Muscle of leg (tissue), 11 donors: ENCODE measurements around the gene DYRK1A. TPM values are rescaled to one million over a fixed set of nuclear protein-coding genes. Genes with fewer than 3 reads are reported as not detected.

Experiments used
- DNase-seq: peaks from one replicate; pipeline ENCODE4 v3.0.0; 2013
- H3K27ac ChIP-seq: one replicate; pipeline ENCODE4 v1.5.1; 2013; ENCODE audit warnings: mild to moderate bottlenecking, low read length, control low read depth
- H3K27me3 ChIP-seq: one replicate; pipeline ENCODE4 v1.6.1; 2013; ENCODE audit warnings: low read length; ENCODE audit not compliant: control insufficient read depth, insufficient read depth
- H3K36me3 ChIP-seq: one replicate; pipeline ENCODE4 v1.6.1; 2013; ENCODE audit warnings: low read length; ENCODE audit not compliant: control insufficient read depth, insufficient read depth
- H3K4me1 ChIP-seq: one replicate; pipeline ENCODE4 v1.6.1; 2013; ENCODE audit warnings: low read length; ENCODE audit not compliant: control insufficient read depth, insufficient read depth
- H3K4me3 ChIP-seq: one replicate; pipeline ENCODE4 v1.5.1; 2013; ENCODE audit warnings: low read length, control low read depth
- H3K9me3 ChIP-seq: replicated peaks from 2 replicates; pipeline ENCODE4 v1.6.1; 2013; ENCODE audit warnings: low read depth, low read length; ENCODE audit not compliant: control insufficient read depth
- WGBS: methylation state at CpG from one replicate; pipeline ENCODE4 v1.1.5; 2013; ENCODE audit warnings: missing lambda C conversion rate; ENCODE audit not compliant: insufficient coverage; 5-methylcytosine and 5-hydroxymethylcytosine counted together
- polyA plus RNA-seq, 8 donors: library from polyadenylated mRNA; unstranded; fragments of 120-200 nt; gene quantifications; one replicate each; pipeline versions ENCODE4 v1.2.1 to v1.2.3, GENCODE V29; 2013; ENCODE audit warnings: inconsistent platforms in 1 of 8, low replicate concordance in 1 of 8; ENCODE audit not compliant: insufficient read length in 8 of 8, insufficient read depth in 1 of 8
- total RNA-seq: library from RNA; stranded (reverse); fragments of 120-200 nt; gene quantifications from one replicate; pipeline ENCODE4 v1.2.4, GENCODE V29; 2013

Gene DYRK1A
- total and polyA plus RNA-seq, 9 donors, result 40.5 to 64.7 (median 51.2) TPM

DNA sequence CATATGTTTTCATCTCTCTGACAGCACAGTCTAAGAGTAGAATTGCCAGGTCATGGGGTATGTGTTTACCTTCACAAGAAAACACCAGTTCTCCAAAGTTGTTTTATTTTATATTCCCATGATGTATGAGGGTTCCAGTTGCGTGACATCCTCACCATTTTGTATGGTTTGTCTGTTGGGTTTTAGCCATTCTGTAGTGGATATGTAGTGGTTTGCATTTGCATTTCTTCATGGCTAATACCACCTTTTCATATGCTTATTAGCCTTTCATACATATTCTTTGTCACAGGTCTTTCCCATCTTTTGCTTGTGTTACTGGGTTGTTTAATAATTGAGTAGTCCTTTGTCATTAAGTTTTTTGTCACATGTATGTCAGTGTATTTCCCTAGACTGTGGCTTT is 132.1 kb downstream of the DYRK1A start:
- no CpG with 5 or more reads among the region's 1 CpG for WGBS
- H3K4me1 ChIP-seq, result no peaks in the 10 kb centered on the region
- H3K4me3 ChIP-seq, result no peak overlapping the region
- H3K9me3 ChIP-seq, result no peaks in the 10 kb centered on the region
- H3K36me3 ChIP-seq, result peaks cover 13% of the 10 kb centered on the region
- no peak for DNase-seq
- no peak overlapping the region for H3K27ac ChIP-seq
- no peaks in the 10 kb centered on the region for H3K27me3 ChIP-seq

DNA sequence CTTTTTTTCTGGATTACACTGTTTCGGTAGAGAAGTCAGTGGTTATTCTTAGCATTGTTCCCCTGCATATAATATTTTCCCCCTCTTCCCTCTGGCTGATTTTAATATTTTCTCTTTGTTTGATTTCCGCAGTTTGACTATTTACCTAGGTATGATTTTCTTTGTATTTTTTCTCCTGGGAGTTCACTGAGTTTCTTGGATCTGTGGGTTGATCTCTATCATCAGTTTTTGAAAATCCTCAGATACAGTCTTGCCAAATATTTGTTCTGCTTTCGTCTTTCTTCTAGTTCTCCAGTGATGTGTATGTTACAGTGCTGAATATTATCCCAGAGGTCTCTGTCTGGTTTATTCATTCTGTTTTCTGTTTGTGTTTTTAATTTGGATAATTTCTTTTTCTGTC is 136.4 kb downstream of the DYRK1A start:
- Histone ChIP-seq H3K9me3 (no peaks in the 10 kb centered on the region), H3K36me3 (peaks cover 36% of the 10 kb centered on the region), H3K4me1 (no peaks in the 10 kb centered on the region), H3K27ac (no peak overlapping the region), H3K27me3 (no peaks in the 10 kb centered on the region), H3K4me3 (no peak overlapping the region)
- no CpG with 5 or more reads among the region's 3 CpGs for WGBS
- DNase-seq, result no peak

DNA sequence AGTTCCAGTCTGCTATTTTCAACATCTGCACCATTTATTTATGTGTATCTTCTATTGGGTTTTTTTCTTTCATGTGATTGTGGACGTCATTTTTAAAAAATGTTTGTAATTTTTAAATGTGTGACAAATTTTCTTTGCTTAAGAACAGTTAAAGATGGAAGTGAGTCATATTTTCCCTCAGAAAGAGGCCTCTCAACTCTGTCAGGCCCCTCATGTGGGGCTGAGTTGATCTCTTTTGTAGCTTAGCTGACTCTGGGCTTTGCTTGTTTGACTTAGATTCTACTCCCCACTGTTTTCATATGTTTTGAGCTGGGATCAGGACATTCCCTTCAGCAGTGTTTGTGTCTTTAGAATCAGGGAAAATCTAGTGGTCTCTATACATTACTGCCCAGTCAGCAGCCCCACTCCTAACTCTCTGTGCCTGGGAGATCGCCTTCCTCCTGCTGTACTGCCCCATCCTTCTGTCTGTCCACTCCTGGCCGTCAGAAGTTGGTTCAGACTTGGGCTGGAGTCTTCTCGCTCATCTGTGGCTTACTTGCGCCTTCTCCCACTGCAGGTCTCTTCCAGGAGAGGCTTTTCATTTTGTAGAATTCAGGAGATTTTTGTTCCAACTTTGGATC is 137.4 kb downstream of the DYRK1A start:
- 100% methylated on average over 1 of the region's 5 CpGs for WGBS
- Histone ChIP-seq H3K9me3 (no peaks in the 10 kb centered on the region), H3K36me3 (peaks cover 47% of the 10 kb centered on the region), H3K4me1 (no peaks in the 10 kb centered on the region), H3K4me3 (no peak overlapping the region), H3K27ac (no peak overlapping the region), H3K27me3 (no peaks in the 10 kb centered on the region)
- no peak for DNase-seq

DNA sequence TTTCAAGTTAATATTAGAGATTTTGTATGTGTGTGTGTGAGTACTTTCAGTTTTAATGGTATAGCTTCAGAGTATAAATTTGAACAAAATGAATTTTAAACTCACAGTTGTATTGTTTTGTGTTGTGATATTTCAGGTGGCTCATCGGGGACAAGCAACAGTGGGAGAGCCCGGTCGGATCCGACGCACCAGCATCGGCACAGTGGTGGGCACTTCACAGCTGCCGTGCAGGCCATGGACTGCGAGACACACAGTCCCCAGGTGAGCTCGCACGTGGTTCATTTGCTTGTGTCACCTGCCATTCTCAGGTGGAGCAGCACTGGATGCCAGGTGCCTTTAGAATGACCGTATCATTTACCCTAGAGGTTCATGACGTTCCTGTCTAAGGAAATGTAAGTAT is 139.4 kb downstream of the DYRK1A start:
- Histone ChIP-seq H3K27me3 (no peaks in the 10 kb centered on the region), H3K27ac (no peak overlapping the region), H3K9me3 (no peaks in the 10 kb centered on the region), H3K4me1 (no peaks in the 10 kb centered on the region), H3K4me3 (no peak overlapping the region), H3K36me3 (peaks cover 60% of the 10 kb centered on the region)
- DNase-seq, result no peak
- WGBS, result 98% methylated on average over 10 of the region's 12 CpGs

DNA sequence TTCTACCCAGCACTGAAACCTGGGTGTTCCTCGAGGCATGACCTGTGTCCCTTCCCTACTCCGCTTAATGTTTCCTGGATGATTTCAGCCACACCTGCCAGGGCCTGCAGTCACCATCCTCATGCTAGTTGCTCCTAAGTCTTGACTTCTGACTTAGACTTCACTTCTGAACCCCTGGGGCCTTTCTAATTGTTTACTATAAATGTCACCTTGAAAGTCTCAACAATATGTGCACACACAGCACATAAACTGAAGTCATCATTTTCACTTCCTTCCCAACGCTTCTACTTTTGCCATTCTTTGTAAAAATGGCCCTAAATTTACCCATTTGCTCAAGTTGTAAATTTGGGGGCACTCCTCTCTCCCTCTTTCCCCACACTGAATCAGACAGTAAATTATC is 141.1 kb downstream of the DYRK1A start:
- WGBS, result 74% methylated on average over 3 of the region's 3 CpGs
- no peak overlapping the region for H3K4me3 ChIP-seq
- no peak for DNase-seq
- peaks cover 77% of the 10 kb centered on the region for H3K36me3 ChIP-seq
- H3K4me1 ChIP-seq, result no peaks in the 10 kb centered on the region
- no peak overlapping the region for H3K27ac ChIP-seq
- no peaks in the 10 kb centered on the region for H3K9me3 ChIP-seq
- H3K27me3 ChIP-seq, result no peaks in the 10 kb centered on the region

DNA sequence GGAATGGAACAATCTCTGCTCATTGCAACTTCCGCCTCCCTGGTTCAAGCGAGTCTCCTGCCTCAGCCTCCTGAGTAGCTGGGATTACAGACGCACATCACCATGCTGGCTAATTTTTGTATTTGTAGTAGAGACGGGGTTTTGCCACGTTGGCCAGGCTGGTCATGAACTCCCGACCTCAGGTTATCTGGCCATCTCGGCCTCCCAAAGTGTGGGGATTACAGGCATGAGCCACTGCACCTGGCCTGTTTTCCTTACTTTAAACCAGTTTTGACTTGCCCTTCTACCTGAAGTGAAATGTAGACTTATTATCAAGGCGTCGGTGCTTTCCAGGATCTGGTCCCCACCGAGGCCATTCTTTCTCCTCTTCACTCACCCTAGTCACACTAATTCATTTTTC is 141.8 kb downstream of the DYRK1A start:
- 97% methylated on average over 10 of the region's 10 CpGs for WGBS
- Histone ChIP-seq H3K27ac (no peak overlapping the region), H3K9me3 (no peaks in the 10 kb centered on the region), H3K4me1 (no peaks in the 10 kb centered on the region), H3K27me3 (no peaks in the 10 kb centered on the region), H3K36me3 (peaks cover 80% of the 10 kb centered on the region), H3K4me3 (no peak overlapping the region)
- DNase-seq, result no peak

DNA sequence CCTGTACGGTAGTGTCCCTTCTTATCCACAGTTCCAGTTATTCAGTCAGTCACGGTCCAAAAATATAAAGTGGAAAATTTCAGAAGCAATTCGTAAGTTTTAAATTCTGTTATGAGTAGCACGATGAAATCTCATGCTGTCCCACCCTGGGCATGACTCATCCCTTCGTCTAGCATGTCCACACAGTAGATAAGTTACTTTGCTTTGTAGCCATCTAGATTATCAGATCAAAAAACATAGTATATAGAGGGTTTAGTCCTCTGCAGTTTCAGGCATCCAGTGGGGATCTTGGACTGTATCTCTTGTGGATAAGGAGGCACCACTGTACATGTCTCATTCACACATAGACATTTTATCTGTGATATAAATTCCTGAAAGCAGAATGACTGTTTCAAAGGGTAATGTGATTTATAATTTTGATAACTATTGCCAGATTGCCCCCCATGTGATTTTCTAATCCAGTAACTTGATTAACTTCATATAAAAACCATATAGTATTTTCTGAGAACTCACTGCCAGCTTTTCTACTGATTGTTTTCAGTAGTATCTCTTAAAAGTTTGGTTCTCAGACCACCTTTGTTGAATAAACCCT is 143.3 kb downstream of the DYRK1A start:
- Histone ChIP-seq H3K4me3 (no peak overlapping the region), H3K27me3 (no peaks in the 10 kb centered on the region), H3K36me3 (peaks cover 77% of the 10 kb centered on the region), H3K27ac (no peak overlapping the region), H3K9me3 (no peaks in the 10 kb centered on the region), H3K4me1 (no peaks in the 10 kb centered on the region)
- whole genome bisulfite sequencing, result no CpG with 5 or more reads among the region's 5 CpGs
- no peak for DNase-seq

DNA sequence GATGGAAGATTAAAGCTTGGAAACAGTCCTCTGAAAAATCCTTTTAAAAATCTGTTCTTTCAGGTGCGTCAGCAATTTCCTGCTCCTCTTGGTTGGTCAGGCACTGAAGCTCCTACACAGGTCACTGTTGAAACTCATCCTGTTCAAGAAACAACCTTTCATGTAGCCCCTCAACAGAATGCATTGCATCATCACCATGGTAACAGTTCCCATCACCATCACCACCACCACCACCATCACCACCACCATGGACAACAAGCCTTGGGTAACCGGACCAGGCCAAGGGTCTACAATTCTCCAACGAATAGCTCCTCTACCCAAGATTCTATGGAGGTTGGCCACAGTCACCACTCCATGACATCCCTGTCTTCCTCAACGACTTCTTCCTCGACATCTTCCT is 145.3 kb downstream of the DYRK1A start:
- Histone ChIP-seq H3K27me3 (no peaks in the 10 kb centered on the region), H3K27ac (no peak overlapping the region), H3K36me3 (peaks cover 74% of the 10 kb centered on the region), H3K9me3 (no peaks in the 10 kb centered on the region), H3K4me1 (no peaks in the 10 kb centered on the region), H3K4me3 (no peak overlapping the region)
- no peak for DNase-seq
- WGBS, result 98% methylated on average over 5 of the region's 5 CpGs

DNA sequence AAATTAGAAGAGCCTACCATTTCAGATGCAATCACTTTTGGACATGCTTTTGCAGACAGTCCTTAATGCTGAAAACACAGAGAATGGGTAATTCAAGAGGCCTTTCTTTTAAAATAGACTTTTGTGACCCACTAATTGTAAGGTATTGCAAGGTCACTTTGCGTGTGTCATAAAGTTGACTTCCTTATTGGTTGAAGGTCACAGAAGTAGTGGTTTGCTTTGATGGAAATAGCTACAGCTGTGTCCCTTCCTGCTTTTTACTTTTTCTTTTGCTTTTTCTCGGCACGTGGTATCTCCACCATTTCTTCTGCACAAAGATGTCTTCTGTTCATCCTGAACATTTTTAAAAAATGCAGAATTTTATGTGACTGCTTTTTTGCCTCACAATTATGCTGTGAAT is 146.8 kb downstream of the DYRK1A start:
- DNase-seq, result no peak
- Histone ChIP-seq H3K36me3 (peaks cover 65% of the 10 kb centered on the region), H3K9me3 (no peaks in the 10 kb centered on the region), H3K27ac (no peak overlapping the region), H3K4me1 (peaks cover 3% of the 10 kb centered on the region), H3K27me3 (no peaks in the 10 kb centered on the region), H3K4me3 (no peak overlapping the region)
- no CpG with 5 or more reads among the region's 3 CpGs for WGBS

DNA sequence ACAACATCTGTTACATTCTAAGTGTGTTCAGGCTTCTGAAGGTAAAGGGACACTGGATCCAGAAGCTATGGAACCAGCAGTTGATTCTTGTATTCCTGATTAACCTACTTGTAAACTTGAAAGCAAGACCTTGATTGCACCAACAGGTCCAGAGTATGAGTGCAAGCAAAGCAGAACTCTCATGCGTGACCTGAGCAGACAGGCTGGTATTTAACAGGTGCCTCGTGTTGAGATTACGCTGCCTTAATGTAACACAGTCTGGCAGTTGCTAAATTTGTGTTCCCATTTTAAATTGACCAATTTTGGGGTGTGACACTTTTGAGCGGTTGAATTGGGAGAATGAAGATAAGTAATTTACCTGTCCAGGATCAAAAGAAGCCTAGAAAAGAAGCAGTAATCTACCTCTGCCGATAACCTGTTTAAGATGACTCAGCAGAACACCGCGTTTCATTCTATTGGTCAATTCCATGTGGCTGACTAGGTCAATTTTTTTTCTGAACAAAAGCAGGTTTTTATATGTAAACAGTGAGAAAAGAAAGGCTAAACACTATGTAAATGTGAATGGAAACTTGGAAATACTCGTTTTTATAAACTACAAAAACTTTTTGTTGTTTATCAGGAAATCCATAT is 147.6 kb downstream of the DYRK1A start:
- Histone ChIP-seq H3K27me3 (no peaks in the 10 kb centered on the region), H3K27ac (no peak overlapping the region), H3K9me3 (no peaks in the 10 kb centered on the region), H3K36me3 (peaks cover 59% of the 10 kb centered on the region), H3K4me1 (peaks cover 7% of the 10 kb centered on the region), H3K4me3 (no peak overlapping the region)
- 96% methylated on average over 6 of the region's 8 CpGs for WGBS
- DNase-seq, result no peak
